CD4-positive, alpha-beta T cell treated with Interleukin-17A for 4 hours (primary cell): ENCODE data around the gene S100Z.
"Not testable (repeated sequence)": the region's sequence is repeated elsewhere in the genome, so short reads cannot be mapped to it uniquely, and the experiment has no call there.

Experiments used
- DNase-seq: peaks from one replicate; pipeline ENCODE4 v3.0.0-alpha.2; 2020; ENCODE audit warnings: mixed read lengths

S100Z gene

GRCh38 chr5:76831110-76831452 is 18.7 kb upstream of the S100Z start:
- no peak for DNase-seq

DNA sequence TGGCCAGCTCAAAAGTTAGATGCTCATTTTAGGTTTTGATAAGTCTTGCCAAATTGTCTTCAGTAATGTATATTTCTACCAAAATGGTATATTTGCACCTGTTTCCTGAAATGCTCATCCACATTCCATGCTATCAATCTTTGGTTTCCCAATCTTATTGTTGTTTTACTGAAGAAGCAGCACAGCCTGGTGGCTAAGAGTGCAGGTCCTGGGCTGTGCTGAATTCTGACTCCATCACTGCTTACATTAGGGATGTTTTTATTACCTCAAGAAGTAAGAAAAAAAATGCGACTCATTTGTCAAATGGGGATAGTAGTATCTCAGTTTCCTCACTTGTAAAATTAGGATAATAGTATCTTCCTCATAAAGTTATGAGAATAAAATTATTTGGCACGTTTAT is 13.6 kb upstream of the S100Z start:
- no peak for DNase-seq

GRCh38 chr5:76836585-76836984 is 13.2 kb upstream of the S100Z start:
- no peak for DNase-seq

DNA sequence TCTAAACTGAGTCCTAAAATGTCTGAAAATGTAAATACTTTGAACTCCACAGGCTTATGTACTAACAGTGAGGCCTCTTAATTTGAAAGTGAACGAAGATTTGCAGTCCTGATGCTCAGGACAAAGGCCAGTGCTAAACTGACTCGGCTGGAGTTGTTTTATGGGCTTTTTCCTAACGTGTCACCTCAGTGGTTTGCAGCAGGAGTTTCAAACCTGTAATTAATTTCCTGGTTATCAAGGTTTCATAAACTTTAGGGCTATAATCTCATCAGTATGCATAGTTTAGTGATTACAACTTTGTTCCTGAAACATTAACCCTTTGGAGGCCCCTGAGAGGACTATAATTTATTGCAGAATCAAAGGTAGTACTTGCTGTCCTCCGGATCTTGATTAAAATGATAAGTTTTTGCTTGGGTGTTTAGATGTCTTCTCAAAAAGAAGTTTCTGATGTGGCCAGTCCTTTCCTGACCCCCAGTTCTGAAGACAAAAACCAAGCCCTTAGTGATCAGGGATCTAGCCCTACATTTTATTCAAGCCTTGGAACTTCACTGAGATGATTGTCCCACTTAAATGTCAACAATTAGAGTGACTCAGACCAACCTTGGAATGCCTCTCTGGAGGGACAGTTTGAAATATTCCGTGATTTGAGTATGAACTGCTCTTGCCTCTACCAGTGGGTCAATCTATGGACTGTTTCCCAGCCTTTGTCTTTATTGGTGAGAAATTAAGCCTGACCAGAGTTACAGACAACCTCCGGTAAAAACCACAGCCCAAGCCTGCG is 11.1 kb upstream of the S100Z start:
- DNase-seq, result no peak

DNA sequence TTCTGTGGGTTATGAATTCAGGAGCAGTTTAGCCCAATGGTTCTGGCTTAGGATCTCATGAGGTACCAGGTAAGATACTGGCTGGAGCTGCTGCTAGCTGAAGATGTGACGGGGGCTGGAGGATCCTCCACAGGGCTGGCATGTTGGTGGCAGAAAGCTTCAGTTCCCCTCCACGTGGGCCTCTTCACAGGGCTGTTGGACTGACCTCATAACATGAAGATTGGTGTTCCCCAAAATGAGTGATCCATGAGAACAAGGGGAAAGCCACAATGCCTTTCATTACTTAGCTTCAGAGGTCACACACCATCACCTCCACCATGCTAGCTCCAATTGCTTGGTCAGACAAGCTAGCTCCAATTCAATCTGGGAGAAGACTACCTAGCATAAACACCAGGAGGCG is 8.5 kb upstream of the S100Z start:
- DNase-seq, result no peak

- no peak for DNase-seq
Measured at GRCh38 chr5:76845890-76846289, 3.9 kb upstream of the S100Z start.

DNA sequence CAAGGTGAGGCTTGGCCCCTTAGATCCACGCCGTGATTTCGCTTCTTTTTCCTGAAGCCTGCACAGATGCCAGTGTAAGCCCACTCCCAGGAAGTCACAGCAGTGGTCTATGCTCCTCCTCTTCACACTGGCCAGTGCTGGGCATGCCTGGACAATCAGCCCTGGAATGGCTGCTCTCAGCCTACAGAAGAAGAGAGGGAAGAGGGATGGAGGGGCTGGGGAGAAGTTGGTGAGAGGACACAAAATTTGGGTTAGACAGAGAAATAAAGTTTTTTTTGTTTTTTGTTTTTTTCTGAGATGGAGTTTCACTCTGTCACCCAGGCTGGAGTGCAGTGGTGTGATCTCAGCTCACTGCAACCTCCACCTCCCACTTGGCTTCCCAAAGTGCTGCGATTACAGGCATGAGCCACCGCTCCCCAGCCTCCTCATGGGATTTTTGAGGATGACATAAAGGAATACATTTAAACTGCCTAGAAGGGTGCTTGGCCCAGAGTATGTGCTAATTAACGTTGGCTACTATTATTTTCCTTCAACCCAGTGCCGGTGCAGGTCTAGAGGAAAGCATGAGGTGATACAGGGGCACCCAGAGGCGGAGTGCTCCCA is 830 bp downstream of the S100Z start:
- DNase-seq, result no peak

DNA sequence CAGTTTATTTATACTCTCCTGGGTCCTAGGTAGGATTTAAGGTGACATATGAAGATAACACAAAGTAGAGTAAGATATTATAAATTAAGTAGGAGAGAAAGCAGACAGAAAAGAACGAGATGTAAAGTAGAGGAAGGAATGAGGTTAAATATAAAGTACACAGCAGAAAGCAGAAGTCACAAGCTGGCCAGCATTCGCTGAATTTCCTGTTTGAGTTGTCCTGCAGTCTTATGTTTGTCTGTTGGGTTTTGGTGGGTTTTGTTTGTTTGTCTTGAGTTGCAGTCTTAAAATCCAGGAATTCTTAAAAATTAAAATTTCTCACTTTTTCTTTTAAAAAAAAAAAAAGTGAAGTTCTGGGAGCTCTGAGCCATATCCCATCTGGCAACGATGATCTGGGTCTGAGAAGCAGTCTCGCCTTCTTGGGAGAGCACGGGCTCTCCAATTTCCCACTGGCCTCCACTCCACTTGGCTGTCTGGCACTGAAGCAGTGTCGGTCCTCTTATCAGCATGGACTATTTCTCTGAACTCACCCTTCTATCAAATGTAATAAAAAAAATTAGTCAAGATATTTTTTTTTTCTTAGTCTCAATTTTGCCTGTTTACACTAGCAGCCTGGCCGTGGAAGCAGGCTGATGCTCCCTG is 2.0 kb downstream of the S100Z start:
- no peak for DNase-seq

- no peak for DNase-seq
Measured at GRCh38 chr5:76852772-76853171, 3.0 kb downstream of the S100Z start.

DNA sequence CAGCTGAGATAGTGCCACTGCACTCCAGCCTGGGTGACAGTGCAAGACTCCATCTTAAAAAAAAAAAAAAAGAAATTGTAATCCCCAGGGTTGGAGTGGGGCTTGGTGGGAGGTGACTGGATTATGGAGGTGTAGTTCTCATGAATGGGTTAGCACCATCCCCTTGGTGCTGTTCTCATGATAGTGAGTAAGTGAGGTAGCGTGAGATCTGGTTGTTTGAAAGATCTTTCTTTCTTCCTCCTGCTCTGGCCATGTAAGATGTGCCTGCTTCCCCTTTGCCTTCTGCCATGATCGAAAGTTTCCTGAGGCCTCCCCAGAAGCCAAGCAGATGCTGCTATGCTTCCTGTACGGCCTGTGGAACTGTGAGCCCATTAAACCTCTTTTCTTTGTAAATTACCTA is 3.9 kb downstream of the S100Z start:
- DNase-seq, result not testable (repeated sequence)

- no peak for DNase-seq
Measured at GRCh38 chr5:76854644-76855043, 4.8 kb downstream of the S100Z start.

DNA sequence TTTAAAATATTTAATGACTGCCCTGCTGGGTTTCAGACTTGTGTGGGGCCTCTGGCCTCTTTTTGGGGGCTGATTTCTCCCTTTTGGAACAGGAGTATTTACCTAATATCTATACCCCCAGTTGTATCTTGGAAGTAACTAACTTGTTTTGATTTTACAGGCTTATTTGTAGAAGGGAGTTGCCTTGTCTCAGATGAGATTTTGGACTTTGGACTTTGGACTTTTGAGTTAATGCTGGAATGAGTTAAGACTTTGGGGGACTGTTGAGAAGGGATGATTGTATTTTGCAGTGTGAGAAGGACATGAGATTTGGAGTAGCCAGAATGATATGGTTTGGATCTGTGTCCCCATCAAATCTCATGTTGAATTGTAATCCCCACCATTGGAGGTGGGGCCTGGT is 5.7 kb downstream of the S100Z start:
- DNase-seq, result not testable (repeated sequence)

DNA sequence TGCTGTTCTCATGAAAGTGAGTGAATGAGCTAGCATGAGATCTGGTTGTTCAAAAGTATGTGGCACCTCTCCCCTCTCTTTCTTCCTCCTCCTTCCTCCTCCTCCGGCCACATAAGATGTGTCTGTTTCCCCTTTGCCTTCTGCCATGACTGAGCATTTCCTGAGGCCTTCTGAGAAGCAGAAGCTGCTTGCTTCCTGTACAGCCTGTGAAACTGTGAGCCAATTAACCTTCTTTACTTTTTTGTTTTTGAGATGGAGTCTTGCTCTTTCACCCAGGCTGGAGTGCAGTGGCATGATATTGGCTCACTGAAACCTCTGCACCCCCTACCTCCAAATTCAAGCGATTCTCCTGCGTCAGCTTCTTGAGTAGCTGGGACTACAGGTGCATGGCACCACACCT is 6.1 kb downstream of the S100Z start:
- DNase-seq, result peak; percentile 41

- not testable (repeated sequence) for DNase-seq
Measured at GRCh38 chr5:76856800-76857199, 7.0 kb downstream of the S100Z start.

DNA sequence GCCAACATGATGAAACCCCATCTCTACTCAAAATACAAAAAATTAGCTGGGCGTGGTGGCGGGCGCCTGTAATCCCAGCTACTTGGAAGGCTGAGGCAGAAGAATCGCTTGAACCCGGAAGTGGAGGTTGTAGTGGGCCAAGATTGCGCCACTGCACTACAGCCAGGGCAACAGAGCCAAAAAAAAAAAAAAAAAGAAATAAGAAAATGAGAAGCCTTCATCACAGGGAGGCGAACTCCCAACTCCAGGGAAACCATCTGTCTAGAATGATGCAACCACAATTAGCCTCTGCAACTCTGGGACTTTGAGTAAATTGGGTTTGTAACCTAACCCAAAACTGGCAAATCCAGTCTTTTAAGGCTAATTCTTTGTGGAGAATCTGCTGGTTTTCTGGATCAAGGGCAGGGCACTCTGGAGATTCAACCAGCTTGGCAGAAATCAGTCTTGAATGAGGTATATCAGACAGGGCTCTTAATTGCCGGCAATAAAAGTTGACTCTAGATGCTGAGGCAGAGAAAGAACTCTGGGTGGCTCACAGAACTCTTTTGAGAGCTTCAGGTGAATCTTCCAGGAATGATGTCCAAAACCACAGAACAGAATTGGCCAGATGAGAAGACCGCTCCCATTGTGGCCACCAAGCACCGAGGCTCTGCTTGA is 9.9 kb downstream of the S100Z start:
- DNase-seq, result no peak

DNA sequence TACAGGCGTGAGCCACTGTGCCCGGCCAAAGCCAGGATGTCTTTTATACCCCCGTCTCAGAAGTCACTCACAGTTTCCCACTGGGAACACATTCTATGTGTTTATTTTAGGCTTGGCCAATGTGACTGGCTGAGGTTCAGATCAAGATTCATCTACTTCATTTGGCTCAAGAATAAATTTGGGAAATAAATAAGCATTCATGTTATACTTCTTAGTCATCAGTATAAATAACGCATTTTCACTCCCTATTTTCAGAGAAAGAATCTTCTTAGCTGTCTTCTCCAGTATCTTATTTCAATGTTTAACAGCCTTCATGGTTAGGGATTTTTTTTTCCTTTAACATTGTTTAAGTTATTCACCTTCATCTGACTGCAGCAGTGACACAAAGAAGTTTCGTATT is 11.8 kb downstream of the S100Z start:
- no peak for DNase-seq

GRCh38 chr5:76863001-76863400 is 13.2 kb downstream of the S100Z start:
- no peak for DNase-seq

DNA sequence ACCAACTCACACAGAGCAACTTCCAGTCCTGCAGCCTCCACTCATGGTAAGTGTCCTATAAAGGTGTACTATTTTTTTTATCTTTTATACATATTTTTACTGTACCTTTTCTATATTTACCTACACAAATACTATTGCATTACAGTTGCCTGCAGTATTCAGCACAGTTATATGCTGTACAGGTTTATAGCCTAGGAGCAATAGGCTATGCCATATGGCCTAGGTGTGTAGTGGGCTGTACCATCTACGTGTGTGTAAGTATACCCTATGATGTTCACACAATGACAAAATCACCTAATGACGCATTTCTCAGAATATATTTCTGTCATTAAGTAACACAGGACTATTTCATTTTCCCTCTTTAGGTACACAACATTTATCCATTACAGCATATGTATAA is 16.7 kb downstream of the S100Z start:
- DNase-seq, result no peak

GRCh38 chr5:76867038-76867437 is 17.2 kb downstream of the S100Z start:
- no peak for DNase-seq

DNA sequence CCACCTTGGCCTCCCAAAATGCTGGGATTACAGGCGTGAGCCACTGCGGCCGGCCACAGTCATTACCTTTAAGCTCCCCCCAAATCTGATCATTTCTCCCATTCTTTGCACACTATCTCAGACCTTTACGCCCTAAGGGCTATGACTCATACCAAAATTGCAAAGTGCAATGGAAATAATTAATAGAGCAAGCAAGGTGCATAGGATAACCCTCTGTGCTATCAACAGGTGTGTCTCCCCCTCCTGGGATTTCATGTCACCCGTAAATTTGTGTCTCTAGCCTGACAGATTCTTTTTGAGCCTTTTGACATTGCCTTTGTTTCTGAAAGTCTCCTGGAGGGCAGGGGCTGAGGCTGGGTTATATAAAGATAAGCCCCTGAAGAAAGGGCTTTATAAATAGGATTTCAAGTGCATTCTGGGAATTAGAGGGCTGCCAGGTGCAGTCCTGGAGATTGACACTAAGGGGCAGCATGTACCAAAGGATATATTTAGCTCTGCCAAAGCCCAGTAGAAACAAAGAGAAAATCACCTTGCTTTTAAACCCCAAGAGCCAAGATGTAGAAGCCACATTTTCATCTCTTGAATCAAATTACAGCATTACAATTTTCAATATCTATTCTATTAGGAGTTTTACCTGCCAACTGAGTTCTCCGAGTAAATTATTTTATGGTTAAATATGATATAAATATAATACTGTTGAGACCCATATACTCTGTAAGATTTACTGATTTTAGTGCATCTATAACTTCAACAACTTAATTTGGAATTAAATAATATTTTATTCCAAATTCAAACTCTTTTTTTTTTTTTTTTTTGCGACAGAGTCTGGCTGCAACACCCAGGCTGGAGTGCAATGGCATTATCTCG is 18.2 kb downstream of the S100Z start:
- DNase-seq, result peak; percentile 65

GRCh38 chr5:76870046-76870445 is 20.2 kb downstream of the S100Z start:
- DNase-seq, result no peak

DNA sequence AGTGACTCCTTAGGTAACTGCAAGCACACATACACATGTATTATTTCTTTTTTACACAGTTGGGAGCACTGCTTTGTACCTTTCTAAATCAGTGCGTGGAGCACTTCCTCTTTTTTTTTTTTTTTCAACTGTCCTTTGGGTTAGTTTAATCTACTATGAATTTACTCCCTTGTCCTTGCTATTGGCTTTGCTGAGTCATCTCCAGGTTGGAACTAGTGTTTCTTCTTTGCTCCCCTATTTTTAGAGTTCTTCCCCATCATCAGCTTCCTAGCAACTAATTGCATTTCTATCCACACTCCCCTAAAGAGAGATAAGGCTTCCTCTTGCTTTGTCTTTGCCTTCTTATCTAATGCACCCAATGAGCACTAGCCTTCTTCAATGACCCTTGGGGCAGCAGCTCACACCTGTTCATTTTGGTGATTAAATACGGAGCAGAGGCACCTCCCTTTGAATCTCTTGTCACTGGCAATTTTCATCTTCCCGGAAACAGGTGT is 24.3 kb downstream of the S100Z start:
- DNase-seq, result no peak
